BLaER1 treated with 17β-estradiol and CSF1 and Interleukin-3, amounts not matched to agents 10 nM and 100 nM (cell line): ENCODE results near the gene CRTC1.

ENCODE experiments used
- H3K27ac ChIP-seq, 11 experiments: shearing (Covaris generic); formaldehyde crosslinking; 2 replicates each; pipeline ENCODE4 v1.8.1; 2022
- H3K27me3 ChIP-seq, 11 experiments: shearing (Covaris generic); formaldehyde crosslinking; 2 replicates each; pipeline ENCODE4 v1.8.1; 2022
- H3K36me3 ChIP-seq, 11 experiments: shearing (Covaris generic); formaldehyde crosslinking; 2 replicates each; pipeline ENCODE4 v1.8.1; 2022
- H3K4me1 ChIP-seq, 10 experiments: shearing (Covaris generic); formaldehyde crosslinking; 2 replicates each; pipeline ENCODE4 v1.8.1; 2022
- H3K4me2 ChIP-seq, 11 experiments: shearing (Covaris generic); formaldehyde crosslinking; 2 replicates each; pipeline ENCODE4 v1.8.1; 2022
- H3K4me3 ChIP-seq, 10 experiments: shearing (Covaris generic); formaldehyde crosslinking; 2 replicates each; pipeline ENCODE4 v1.8.1; 2022
- H3K9ac ChIP-seq, 11 experiments: shearing (Covaris generic); formaldehyde crosslinking; 2 replicates each; pipeline ENCODE4 v1.8.1; 2022
- H3K9me3 ChIP-seq, 11 experiments: shearing (Covaris generic); formaldehyde crosslinking; replicated peaks in 1 of 11; 2 replicates each; pipeline ENCODE4 v1.8.1; 2022
- H4K20me1 ChIP-seq, 11 experiments: shearing (Covaris generic); formaldehyde crosslinking; 2 replicates each; pipeline ENCODE4 v1.8.1; 2022
- Cebpa-rat ChIP-seq, 11 experiments: shearing (Covaris generic); IDR thresholded peaks; 2 replicates each; pipeline ENCODE4 v1.8.1; 2022

CRTC1 gene

DNA sequence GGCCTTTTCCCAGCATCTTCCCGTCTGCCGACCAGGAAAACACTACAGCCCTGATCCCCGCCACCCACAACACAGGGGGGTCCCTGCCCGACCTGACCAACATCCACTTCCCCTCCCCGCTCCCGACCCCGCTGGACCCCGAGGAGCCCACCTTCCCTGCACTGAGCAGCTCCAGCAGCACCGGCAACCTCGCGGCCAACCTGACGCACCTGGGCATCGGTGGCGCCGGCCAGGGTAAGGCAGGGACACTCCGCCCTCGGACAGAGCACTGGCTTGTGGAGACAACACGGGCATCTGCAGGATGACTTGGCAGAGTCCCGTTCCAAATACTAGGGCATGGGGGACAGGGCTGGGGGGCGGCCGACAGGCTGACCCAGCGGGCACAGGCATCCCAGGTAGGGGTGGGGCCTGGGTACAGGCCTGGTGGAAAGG, 76.5 kb downstream of the CRTC1 start:
- Histone ChIP-seq H3K9ac (0 out of 22 replicates have a peak overlapping the region, but pooled peaks of 1 of the 11 experiments have one; percentile 24), H3K27ac (no peak overlapping the region), H3K4me3 (no peak overlapping the region), H3K4me1 (peaks cover 37 to 84% (median 70%) of the 10 kb centered on the region in 10 experiments), H3K27me3 (no peaks in the 10 kb centered on the region), H4K20me1 (peaks cover 7 to 75% (median 33%) of the 10 kb centered on the region in 11 experiments; a peak in 20 of 22 replicates), H3K36me3 (peaks cover 0 to 23% (median 12%) of the 10 kb centered on the region in 11 experiments; a peak in 13 of 22 replicates), H3K9me3 (no peaks in the 10 kb centered on the region), H3K4me2 (peak overlapping the region in 6 of 11 experiments; percentile 39 to 97 (median 47); a peak in 8 of 22 replicates)
- no peak for TF ChIP-seq Cebpa-rat (IDR thresholded peaks at IDR 0.05)

DNA sequence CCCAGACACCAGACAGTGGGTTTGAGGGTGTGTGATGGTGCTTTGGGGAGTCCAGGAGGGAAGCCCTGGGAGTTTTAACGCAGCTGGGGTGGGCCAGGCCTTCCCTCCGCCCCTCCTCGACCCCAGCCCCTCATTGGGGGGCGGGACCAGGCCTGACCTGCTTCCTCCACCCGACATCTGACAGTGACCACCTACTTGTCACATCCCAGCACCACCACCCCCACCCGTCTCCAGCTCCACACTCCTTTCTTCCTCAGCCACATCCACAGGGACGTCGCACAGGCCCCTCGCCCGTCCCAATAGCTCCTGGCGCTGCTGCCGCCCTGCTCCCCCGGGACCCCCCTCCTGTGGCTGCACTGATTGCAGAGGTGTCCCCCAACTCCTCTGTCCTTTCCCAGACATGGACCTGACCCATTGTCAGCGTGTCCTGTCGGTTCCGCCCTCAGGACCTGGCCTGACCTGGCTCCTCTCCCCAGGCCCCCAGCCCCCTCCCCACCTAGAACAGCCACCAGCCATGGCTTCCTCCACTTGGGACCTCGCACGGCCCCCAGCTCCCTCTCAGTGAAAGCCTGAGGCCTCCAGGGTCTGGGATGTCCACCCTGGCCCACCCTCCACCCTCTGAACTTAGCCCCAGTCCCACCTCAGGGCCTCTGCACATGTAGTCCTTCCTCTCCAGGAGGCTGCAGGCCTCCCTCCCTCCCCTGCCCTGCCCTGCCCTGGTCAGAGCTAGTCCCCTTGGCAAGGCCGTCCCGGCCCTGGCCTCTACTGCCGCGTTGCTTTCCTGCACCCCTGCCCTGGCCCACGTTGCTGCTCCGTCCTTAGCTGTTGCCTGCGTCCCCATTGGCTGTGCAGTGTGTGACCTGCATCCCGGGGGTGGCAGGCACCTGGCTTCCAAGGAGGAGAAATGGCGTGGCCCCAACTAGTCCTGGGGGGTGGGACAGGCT, 77.2 kb downstream of the CRTC1 start:
- Histone ChIP-seq H3K4me1 (peaks cover 41 to 91% (median 77%) of the 10 kb centered on the region in 10 experiments), H3K9ac (peak overlapping the region in 2 of 11 experiments; percentile 24 to 53; a peak in 2 of 22 replicates), H3K27ac (no peak overlapping the region), H3K36me3 (peaks cover 0 to 16% (median 11%) of the 10 kb centered on the region in 11 experiments; a peak in 13 of 22 replicates), H3K4me3 (no peak overlapping the region), H4K20me1 (peaks cover 7 to 80% (median 39%) of the 10 kb centered on the region in 11 experiments; a peak in 20 of 22 replicates), H3K4me2 (peak overlapping the region in 8 of 11 experiments; percentile 9 to 97 (median 84); a peak in 13 of 22 replicates), H3K9me3 (no peaks in the 10 kb centered on the region), H3K27me3 (no peaks in the 10 kb centered on the region)
- no peak for TF ChIP-seq Cebpa-rat (IDR thresholded peaks at IDR 0.05)

DNA sequence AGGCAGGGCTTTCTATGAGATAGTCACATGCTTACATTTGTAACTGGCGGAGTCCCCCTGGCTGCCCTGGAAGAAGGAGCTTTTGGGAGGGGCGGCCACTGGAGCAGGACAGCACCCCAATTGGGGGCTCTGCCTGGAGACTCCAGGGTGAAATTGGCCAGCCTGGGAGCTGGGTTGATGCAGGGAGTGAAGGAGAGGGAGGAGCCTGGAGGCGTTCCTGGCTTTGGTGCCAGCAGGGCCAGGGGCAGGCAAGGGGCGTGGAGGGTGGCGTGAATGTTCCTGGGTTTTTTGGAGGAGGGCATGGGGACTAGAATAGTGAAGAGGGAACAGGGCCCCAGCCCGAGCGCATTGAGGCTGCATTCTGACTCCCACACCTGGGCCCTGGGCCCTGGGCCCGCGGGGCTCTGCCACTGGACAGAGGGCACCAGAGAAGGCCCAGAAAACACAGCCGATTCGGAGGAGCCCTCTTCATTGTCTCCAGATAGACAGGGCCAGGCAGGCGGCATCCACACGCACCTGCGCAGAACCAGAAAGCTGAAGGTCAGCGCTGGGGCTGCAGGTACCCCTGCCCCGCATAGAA, 78.1 kb downstream of the CRTC1 start:
- no peak for TF ChIP-seq Cebpa-rat (IDR thresholded peaks at IDR 0.05)
- Histone ChIP-seq H4K20me1 (peaks cover 7 to 78% (median 39%) of the 10 kb centered on the region in 11 experiments; a peak in 20 of 22 replicates), H3K4me2 (peak overlapping the region; percentile 36 to 97 (median 90)), H3K36me3 (peaks cover 0 to 7% (median 6%) of the 10 kb centered on the region in 11 experiments; a peak in 12 of 22 replicates), H3K9me3 (no peaks in the 10 kb centered on the region), H3K4me3 (no peak overlapping the region; a peak in 1 of 20 replicates), H3K27me3 (no peaks in the 10 kb centered on the region), H3K27ac (peak overlapping the region in 7 of 11 experiments; percentile 31 to 86 (median 73); a peak in 8 of 22 replicates), H3K9ac (peak overlapping the region in 9 of 11 experiments; percentile 29 to 62 (median 43); a peak in 13 of 22 replicates), H3K4me1 (peaks cover 41 to 97% (median 86%) of the 10 kb centered on the region in 10 experiments)

DNA sequence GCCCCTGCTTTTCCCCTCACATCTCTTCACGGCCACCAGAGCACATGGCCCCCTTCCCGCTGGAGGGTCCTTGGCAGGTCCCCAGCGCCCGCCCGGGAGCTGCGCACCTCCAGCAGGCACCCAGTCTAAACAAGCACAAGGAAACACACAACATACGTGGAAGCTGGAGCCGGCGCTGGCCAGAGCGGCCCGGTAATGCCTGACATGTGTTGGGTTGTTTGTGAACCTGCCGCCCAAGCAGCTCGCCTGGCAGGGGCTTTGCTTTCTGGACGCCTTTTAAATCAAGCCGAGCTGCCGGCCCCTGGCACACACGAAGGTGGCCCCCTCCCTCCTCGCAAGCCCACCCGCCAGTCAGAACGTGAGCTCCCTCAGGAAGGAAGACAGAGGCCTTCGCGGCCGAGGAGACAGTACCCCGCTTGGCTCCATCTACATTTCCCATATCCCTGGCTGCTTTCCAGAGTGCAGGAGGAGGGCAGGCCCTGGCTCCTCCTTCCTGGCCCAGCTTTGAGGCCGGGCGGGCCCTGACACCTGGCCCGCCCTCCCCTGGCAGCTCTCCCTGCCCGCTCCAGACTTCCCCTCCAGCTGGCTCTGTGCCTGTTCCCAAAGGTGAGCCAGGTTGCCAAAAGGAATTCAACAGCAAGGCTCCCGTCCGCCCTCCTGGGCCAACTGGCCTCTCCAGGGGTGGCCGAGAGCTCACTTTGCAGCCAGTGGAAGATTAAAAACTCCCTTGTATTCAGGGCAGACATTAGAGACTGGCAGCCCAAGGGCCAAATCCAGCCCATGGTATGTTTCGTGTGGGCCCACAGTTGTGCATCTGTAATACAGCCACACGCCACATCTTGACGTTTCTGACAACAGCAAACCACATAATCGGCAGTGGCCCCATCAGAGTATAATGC, 78.9 kb downstream of the CRTC1 start:
- H3K4me3 ChIP-seq = no peak overlapping the region; a peak in 1 of 20 replicates
- peak overlapping the region in 8 of 11 experiments; percentile 31 to 86 (median 71); a peak in 16 of 22 replicates for H3K27ac ChIP-seq
- H3K36me3 ChIP-seq = peaks cover 0 to 3% (median 0%) of the 10 kb centered on the region in 11 experiments; a peak in 3 of 22 replicates
- TF ChIP-seq Cebpa-rat (IDR thresholded peaks at IDR 0.05) = no peak
- H3K4me2 ChIP-seq = peak overlapping the region; percentile 36 to 97 (median 90)
- H3K27me3 ChIP-seq = no peaks in the 10 kb centered on the region
- peaks cover 7 to 72% (median 39%) of the 10 kb centered on the region in 11 experiments; a peak in 20 of 22 replicates for H4K20me1 ChIP-seq
- no peaks in the 10 kb centered on the region for H3K9me3 ChIP-seq
- peaks cover 41 to 93% (median 85%) of the 10 kb centered on the region in 10 experiments for H3K4me1 ChIP-seq
- H3K9ac ChIP-seq = peak overlapping the region; percentile 22 to 62 (median 39); a peak in 14 of 22 replicates

DNA sequence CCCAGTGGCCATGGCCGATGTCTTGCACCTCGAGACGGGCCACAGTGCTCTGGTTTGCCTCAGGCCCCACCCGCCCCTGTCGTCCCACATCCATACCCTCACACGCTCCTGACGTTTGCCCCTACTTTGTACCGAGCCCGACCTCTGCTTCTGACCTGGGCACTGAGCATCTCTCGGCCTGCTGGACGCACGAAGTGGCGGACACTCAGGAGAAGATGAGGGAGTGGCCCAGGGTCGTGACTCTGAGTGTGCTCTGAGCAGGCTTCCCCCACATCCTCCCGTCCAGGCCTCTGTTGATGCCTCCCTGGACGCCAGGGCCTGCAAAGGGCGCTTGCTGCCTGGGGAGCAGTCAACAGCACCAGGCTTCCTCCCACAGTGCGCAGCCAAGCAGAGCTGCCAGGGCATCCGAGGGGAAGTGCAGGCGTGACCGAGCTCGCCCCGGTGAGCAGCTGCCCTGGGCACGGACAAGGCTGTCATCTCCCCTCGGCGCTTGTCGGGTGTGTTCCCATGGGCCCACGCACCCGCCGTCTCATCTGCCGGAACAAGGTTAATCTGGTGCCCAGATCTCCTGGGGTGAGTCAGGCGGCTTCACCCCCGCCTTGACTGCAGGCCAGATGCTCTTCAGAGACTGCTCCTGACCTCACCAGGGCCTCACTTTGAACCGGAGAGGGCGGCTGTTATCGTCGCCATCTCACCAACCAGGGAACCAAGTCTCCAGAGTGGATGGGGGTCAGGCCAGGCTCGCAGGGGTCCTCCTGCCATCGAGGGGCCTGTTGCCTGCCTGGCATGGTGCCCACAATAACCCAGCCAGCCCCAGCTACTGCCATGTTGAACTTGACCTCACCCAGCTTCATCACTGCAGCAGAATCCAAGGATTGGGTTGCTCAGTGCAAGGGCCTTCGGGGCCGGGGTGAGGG, 80.5 kb downstream of the CRTC1 start:
- Histone ChIP-seq H3K4me1 (peaks cover 41 to 93% (median 78%) of the 10 kb centered on the region in 10 experiments), H3K4me3 (peak overlapping the region in 6 of 10 experiments; percentile 12 to 38 (median 22); a peak in 7 of 20 replicates), H4K20me1 (peaks cover 7 to 77% (median 39%) of the 10 kb centered on the region in 11 experiments; a peak in 20 of 22 replicates), H3K27me3 (no peaks in the 10 kb centered on the region), H3K36me3 (peaks cover 0 to 10% (median 0%) of the 10 kb centered on the region in 11 experiments; a peak in 5 of 22 replicates), H3K9ac (peak overlapping the region in 10 of 11 experiments; percentile 5 to 76 (median 64); a peak in 18 of 22 replicates), H3K4me2 (peak overlapping the region; percentile 61 to 97 (median 90)), H3K9me3 (no peaks in the 10 kb centered on the region), H3K27ac (peak overlapping the region in 10 of 11 experiments; percentile 37 to 86 (median 75); a peak in 19 of 22 replicates)
- no peak for TF ChIP-seq Cebpa-rat (IDR thresholded peaks at IDR 0.05)

DNA sequence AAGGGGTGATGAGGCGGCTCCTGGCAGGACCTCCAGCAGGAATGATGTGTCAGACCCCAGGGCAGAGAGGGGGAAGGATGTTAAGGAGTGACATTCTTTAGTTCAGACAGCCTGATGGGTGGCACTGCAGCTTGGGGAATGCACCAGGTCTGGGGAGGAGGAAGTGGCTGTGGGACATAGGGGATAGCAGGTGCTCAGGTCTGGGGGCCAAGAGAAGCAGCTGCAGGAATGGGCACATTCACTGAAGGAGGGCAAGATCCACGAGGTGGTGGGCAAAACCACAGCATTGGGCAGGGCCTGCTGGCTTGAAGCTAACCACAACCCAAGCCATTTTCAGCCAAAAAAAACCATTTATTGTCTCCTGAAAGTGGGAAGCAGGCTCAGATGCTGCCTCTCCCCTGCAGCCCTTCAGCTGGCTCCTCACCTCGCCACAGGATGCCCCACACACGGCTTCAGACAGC, 81.1 kb downstream of the CRTC1 start:
- peak overlapping the region in 7 of 10 experiments; percentile 12 to 38 (median 30); a peak in 10 of 20 replicates for H3K4me3 ChIP-seq
- peaks cover 7 to 77% (median 34%) of the 10 kb centered on the region in 11 experiments; a peak in 20 of 22 replicates for H4K20me1 ChIP-seq
- peaks cover 0 to 13% (median 0%) of the 10 kb centered on the region in 11 experiments; a peak in 5 of 22 replicates for H3K36me3 ChIP-seq
- peak overlapping the region; percentile 61 to 97 (median 90) for H3K4me2 ChIP-seq
- H3K4me1 ChIP-seq = peaks cover 41 to 91% (median 73%) of the 10 kb centered on the region in 10 experiments
- peak overlapping the region in 10 of 11 experiments; percentile 37 to 86 (median 75); a peak in 19 of 22 replicates for H3K27ac ChIP-seq
- no peaks in the 10 kb centered on the region for H3K9me3 ChIP-seq
- no peak for TF ChIP-seq Cebpa-rat (IDR thresholded peaks at IDR 0.05)
- H3K27me3 ChIP-seq = no peaks in the 10 kb centered on the region
- peak overlapping the region in 10 of 11 experiments; percentile 5 to 76 (median 64); a peak in 18 of 22 replicates for H3K9ac ChIP-seq
